H9 (cell line): ENCODE measurements around the gene NOTCH1. TPM values are rescaled to one million over a fixed set of nuclear protein-coding genes. Genes with fewer than 3 reads are reported as not detected.
A peak's percentile ranks its signal among the peaks of the same experiment; 100 is the strongest.

ENCODE experiments used
- DNase-seq: peaks from one replicate; pipeline ENCODE4 v3.0.0-alpha.2; 2017
- H2AFZ ChIP-seq: one replicate; pipeline ENCODE4 v1.6.1; 2013; ENCODE audit warnings: mild to moderate bottlenecking, low read length, control low read depth, moderate library complexity
- H2AK5ac ChIP-seq: 2 replicates; pipeline ENCODE4 v1.6.1; 2013; ENCODE audit warnings: low read length, control low read depth, mixed read lengths; ENCODE audit not compliant: insufficient read length
- H2BK120ac ChIP-seq: one replicate; pipeline ENCODE4 v1.6.1; 2013; ENCODE audit warnings: low read depth, mild to moderate bottlenecking, low read length, control low read depth, inconsistent platforms; ENCODE audit not compliant: poor library complexity, severe bottlenecking
- H2BK12ac ChIP-seq: 2 replicates; pipeline ENCODE4 v1.6.1; 2013; ENCODE audit warnings: low read length, control low read depth, mixed read lengths, low read depth; ENCODE audit not compliant: insufficient read length
- H2BK15ac ChIP-seq: 2 replicates; pipeline ENCODE4 v1.6.1; 2013; ENCODE audit warnings: low read depth, low read length, control low read depth
- H2BK20ac ChIP-seq: one replicate; pipeline ENCODE4 v1.6.1; 2013; ENCODE audit warnings: low read depth, mild to moderate bottlenecking, low read length, control low read depth, inconsistent platforms; ENCODE audit not compliant: poor library complexity, severe bottlenecking
- H2BK5ac ChIP-seq: 2 replicates; pipeline ENCODE4 v1.6.1; 2013; ENCODE audit warnings: low read length, control low read depth, mixed read lengths; ENCODE audit not compliant: insufficient read length
- H3K14ac ChIP-seq: 2 replicates; pipeline ENCODE4 v1.6.1; 2013; ENCODE audit warnings: low read length, control low read depth; ENCODE audit not compliant: insufficient read depth
- H3K18ac ChIP-seq: 2 replicates; pipeline ENCODE4 v1.6.1; 2013; ENCODE audit warnings: low read depth, mild to moderate bottlenecking, mixed read lengths, low read length, control low read depth; ENCODE audit not compliant: insufficient read length
- H3K23ac ChIP-seq: 2 replicates; pipeline ENCODE4 v1.6.1; 2013; ENCODE audit warnings: low read length, control low read depth, mixed read lengths, low read depth; ENCODE audit not compliant: insufficient read length
- H3K23me2 ChIP-seq: 2 replicates; pipeline ENCODE4 v1.6.1; 2013; ENCODE audit warnings: low read depth, mild to moderate bottlenecking, mixed read lengths, low read length, control low read depth; ENCODE audit not compliant: insufficient read length, poor library complexity, severe bottlenecking
- H3K27ac ChIP-seq: 2 replicates; pipeline ENCODE4 v1.5.1; 2013; ENCODE audit warnings: low read length, control low read depth, mixed read lengths, low read depth; ENCODE audit not compliant: insufficient read length
- H3K27me3 ChIP-seq: 2 replicates; pipeline ENCODE4 v1.6.1; 2013; ENCODE audit warnings: low read length, control low read depth, inconsistent platforms; ENCODE audit not compliant: insufficient read depth
- H3K4ac ChIP-seq: 2 replicates; pipeline ENCODE4 v1.6.1; 2013; ENCODE audit warnings: low read depth, mild to moderate bottlenecking, control low read depth, inconsistent platforms, low read length, moderate library complexity
- H3K4me1 ChIP-seq: 2 replicates; pipeline ENCODE4 v1.6.1; 2013; ENCODE audit warnings: low read length, control low read depth, inconsistent platforms; ENCODE audit not compliant: insufficient read depth
- H3K4me2 ChIP-seq: 2 replicates; pipeline ENCODE4 v1.6.1; 2013; ENCODE audit warnings: low read length, control low read depth, mixed read lengths; ENCODE audit not compliant: insufficient read length, insufficient read depth
- H3K56ac ChIP-seq: 2 replicates; pipeline ENCODE4 v1.6.1; 2013; ENCODE audit warnings: low read depth, mild to moderate bottlenecking, mixed read lengths, low read length, control low read depth; ENCODE audit not compliant: insufficient read length
- H3K79me1 ChIP-seq: 2 replicates; pipeline ENCODE4 v1.6.1; 2013; ENCODE audit warnings: low read depth, mild to moderate bottlenecking, moderate library complexity, low read length, control low read depth, inconsistent platforms; ENCODE audit not compliant: insufficient read depth, poor library complexity, severe bottlenecking
- H3K79me2 ChIP-seq: 2 replicates; pipeline ENCODE4 v1.6.1; 2013; ENCODE audit warnings: low read length, control low read depth, inconsistent platforms; ENCODE audit not compliant: insufficient read depth
- H3K9ac ChIP-seq: 2 replicates; pipeline ENCODE4 v1.6.1; 2013; ENCODE audit warnings: low read length, control low read depth, mixed read lengths; ENCODE audit not compliant: insufficient read length; ENCODE audit errors: extremely low read depth
- H3K9me3 ChIP-seq: one replicate; pipeline ENCODE4 v1.6.1; 2013; ENCODE audit warnings: low read depth, low read length, inconsistent platforms; ENCODE audit not compliant: control insufficient read depth
- H3T11ph ChIP-seq: one replicate; pipeline ENCODE4 v1.6.1; 2013; ENCODE audit warnings: mild to moderate bottlenecking, low read length, control low read depth, inconsistent platforms
- H4K20me1 ChIP-seq: one replicate; pipeline ENCODE4 v1.6.1; 2013; ENCODE audit not compliant: control insufficient read depth, insufficient read length, insufficient read depth
- H4K5ac ChIP-seq: 2 replicates; pipeline ENCODE4 v1.6.1; 2013; ENCODE audit warnings: low read depth, mild to moderate bottlenecking, mixed read lengths, low read length, control low read depth; ENCODE audit not compliant: insufficient read length
- H4K8ac ChIP-seq: replicated peaks from 2 replicates; pipeline ENCODE4 v1.6.1; 2013; ENCODE audit warnings: low read length, control low read depth, mixed read lengths, low read depth; ENCODE audit not compliant: insufficient read length
- H4K91ac ChIP-seq: 2 replicates; pipeline ENCODE4 v1.6.1; 2013; ENCODE audit warnings: low read depth, mild to moderate bottlenecking, moderate library complexity, mixed read lengths, low read length, control low read depth; ENCODE audit not compliant: insufficient read length
- H3K27ac Mint-ChIP-seq, 3 experiments: 2 replicates in 2 of 3; 3 replicates in 1 of 3; pipeline ENCODE4 v1.8.0; 2020 to 2021; ENCODE audit warnings: mixed read lengths in 3 of 3, mild to moderate bottlenecking in 1 of 3, moderate library complexity in 1 of 3
- H3K27me3 Mint-ChIP-seq: 2 replicates; pipeline ENCODE4 v1.8.0; 2021; ENCODE audit warnings: low read depth, mild to moderate bottlenecking, moderate library complexity, mixed read lengths
- H3K36me3 Mint-ChIP-seq, 3 experiments: 2 replicates in 2 of 3; 3 replicates in 1 of 3; pipeline ENCODE4 v1.8.0; 2020 to 2021; ENCODE audit warnings: low read depth in 3 of 3, mixed read lengths in 3 of 3; ENCODE audit not compliant: insufficient read depth in 1 of 3
- H3K4me1 Mint-ChIP-seq, 2 experiments: 2 replicates each; pipeline ENCODE4 v1.8.0; 2020; ENCODE audit warnings: mixed read lengths in 2 of 2
- H3K4me3 Mint-ChIP-seq, 2 experiments: 2 replicates in 1 of 2; 3 replicates in 1 of 2; pipeline ENCODE4 v1.8.0; 2020 to 2021; ENCODE audit warnings: mild to moderate bottlenecking in 2 of 2, mixed read lengths in 2 of 2, moderate library complexity in 1 of 2
- H3K9me3 Mint-ChIP-seq, 2 experiments: 2 replicates in 1 of 2; 3 replicates in 1 of 2; pipeline ENCODE4 v1.8.0; 2020; ENCODE audit warnings: mild to moderate bottlenecking in 2 of 2, mixed read lengths in 2 of 2, moderate library complexity in 1 of 2
- WGBS: extraction: QIAGEN DNeasy Blood & Tissue Kit; methylation state at CpG from one replicate; pipeline ENCODE4 v1.1.7; 2013; ENCODE audit warnings: missing lambda C conversion rate, low lambda C conversion rate, mixed read lengths; ENCODE audit not compliant: insufficient read length; ENCODE audit errors: extremely low coverage; 5-methylcytosine and 5-hydroxymethylcytosine counted together
- total RNA-seq: library from RNA; stranded (reverse); gene quantifications from 2 replicates; pipeline ENCODE4 v1.2.1, GENCODE V29; 2021
- TF ChIP-seq, protein P1 (sequence below): fragments of 200-600 bp; sonication (generic); conservative IDR thresholded peaks from 3 replicates; pipeline ENCODE4 v1.8.0; 2021; ENCODE audit warnings: antibody characterized with exemption, mild to moderate bottlenecking

NOTCH1 gene
- total RNA-seq, 1 experiment from 2014 or later = 71.6 TPM

DNA sequence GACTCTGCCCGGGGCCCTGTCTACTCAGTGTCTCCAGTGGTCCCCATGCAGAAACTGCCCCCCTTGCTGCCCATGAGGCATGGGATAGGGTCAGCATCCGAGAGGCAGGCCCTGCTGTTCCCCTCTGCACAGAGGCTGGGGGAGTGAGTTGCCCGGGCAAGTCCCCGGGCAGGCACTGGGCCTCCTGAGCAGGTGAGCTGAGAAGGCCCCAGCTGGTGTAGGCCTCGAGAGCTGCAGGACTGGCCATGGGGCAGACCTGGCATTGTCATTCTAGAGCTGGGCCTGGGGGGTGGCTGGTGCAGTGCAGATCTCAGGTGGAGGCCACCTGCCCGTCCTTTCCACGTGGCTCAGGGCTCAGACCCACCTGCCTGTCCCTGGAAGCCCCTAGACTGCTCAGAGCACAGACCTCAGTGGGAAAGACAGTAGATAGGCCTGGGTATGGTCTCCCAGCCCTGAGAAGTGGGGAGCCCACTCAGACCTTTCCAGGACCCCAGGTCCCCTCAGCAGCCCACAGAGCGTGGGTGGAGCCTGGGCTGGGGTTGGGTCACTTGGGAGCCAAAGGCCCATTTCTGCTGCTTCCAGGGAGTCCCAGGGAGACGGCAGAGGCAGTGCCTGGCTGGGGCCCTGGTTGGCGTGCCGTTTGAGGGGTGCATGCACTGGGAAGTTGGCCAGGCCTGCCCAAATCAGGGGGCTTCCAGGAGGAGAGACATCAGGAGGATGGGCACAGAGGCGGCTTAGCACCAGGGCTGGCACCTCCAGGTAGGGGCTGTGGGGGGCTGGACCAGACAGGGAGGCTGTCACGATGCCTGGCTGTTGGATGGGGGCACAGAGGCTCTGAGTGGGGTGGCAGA, 4.8 kb upstream of the NOTCH1 start:
- Histone ChIP-seq H2BK15ac (no peak overlapping the region), H2AFZ (no peak overlapping the region), H4K5ac (no peak overlapping the region), H4K20me1 (no peaks in the 10 kb centered on the region), H2BK12ac (no peak overlapping the region), H3K79me1 (no peaks in the 10 kb centered on the region), H3K27ac (no peak overlapping the region), H3K79me2 (no peaks in the 10 kb centered on the region), H4K91ac (peak overlapping the region; percentile 54), H3K56ac (no peak overlapping the region), H2BK120ac (no peak overlapping the region), H4K8ac (no peak overlapping the region), H3K23ac (no peak overlapping the region), H3K4me1 (no peaks in the 10 kb centered on the region; the same call in 1 of the 2 replicates), H3T11ph (no peak overlapping the region), H3K23me2 (peaks cover 5% of the 10 kb centered on the region), H3K9ac (no peak overlapping the region), H3K9me3 (no peaks in the 10 kb centered on the region), H3K18ac (peak overlapping the region; percentile 80), H3K4me2 (no peak overlapping the region), H3K4ac (no peak overlapping the region), H2AK5ac (no peak overlapping the region), H3K27me3 (no peaks in the 10 kb centered on the region), H2BK5ac (no peak overlapping the region), H2BK20ac (no peak overlapping the region), H3K14ac (peak overlapping the region; percentile 74)
- H3K27ac Mint-ChIP-seq = peak overlapping the region in 1 of 3 experiments; percentile 90; a peak in 3 of 7 replicates
- peaks cover 43 to 63% of the 10 kb centered on the region in 2 experiments for H3K4me1 Mint-ChIP-seq
- H3K36me3 Mint-ChIP-seq = no peaks in the 10 kb centered on the region
- peaks cover 19% of the 10 kb centered on the region for H3K27me3 Mint-ChIP-seq
- WGBS = no CpG with 5 or more reads among the region's 13 CpGs
- H3K4me3 Mint-ChIP-seq = no peak overlapping the region
- no peaks in the 10 kb centered on the region for H3K9me3 Mint-ChIP-seq
- peak; percentile 78 for DNase-seq
- TF ChIP-seq, protein P1, sequence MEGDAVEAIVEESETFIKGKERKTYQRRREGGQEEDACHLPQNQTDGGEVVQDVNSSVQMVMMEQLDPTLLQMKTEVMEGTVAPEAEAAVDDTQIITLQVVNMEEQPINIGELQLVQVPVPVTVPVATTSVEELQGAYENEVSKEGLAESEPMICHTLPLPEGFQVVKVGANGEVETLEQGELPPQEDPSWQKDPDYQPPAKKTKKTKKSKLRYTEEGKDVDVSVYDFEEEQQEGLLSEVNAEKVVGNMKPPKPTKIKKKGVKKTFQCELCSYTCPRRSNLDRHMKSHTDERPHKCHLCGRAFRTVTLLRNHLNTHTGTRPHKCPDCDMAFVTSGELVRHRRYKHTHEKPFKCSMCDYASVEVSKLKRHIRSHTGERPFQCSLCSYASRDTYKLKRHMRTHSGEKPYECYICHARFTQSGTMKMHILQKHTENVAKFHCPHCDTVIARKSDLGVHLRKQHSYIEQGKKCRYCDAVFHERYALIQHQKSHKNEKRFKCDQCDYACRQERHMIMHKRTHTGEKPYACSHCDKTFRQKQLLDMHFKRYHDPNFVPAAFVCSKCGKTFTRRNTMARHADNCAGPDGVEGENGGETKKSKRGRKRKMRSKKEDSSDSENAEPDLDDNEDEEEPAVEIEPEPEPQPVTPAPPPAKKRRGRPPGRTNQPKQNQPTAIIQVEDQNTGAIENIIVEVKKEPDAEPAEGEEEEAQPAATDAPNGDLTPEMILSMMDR = no peak
